ENCODE results near the gene PDZD8. TPM values are rescaled to one million over a fixed set of nuclear protein-coding genes. Genes with fewer than 3 reads are reported as not detected.

Gene PDZD8
- total RNA-seq, 1 donor from 2014 or later: 31.3 TPM

GRCh38 chr10:117366741-117367140 is 8.5 kb downstream of the PDZD8 start:
- no peak for FAIRE-seq
- H3K4me1 Mint-ChIP-seq (ENCODE audit: low read depth, unreplicated experiment): peaks cover 24% of the 10 kb centered on the region

DNA sequence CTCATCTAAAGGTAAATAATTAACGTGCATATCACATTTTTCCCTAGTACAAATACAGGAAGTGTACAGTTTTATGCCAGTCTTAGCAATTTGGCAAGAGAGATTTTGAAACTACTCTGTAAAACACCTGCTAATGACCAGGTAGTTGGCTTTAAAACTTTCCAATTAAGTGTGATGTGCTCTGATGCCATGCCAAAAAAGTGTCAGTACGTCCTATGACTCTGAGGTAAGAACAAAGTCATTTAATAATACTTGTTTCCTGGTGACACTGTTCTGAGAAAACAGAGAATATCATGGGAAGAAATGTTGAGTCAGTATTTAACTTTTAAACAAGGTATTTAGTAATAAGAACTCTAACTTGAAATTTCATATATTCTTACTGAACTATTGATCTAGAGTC is 9.6 kb downstream of the PDZD8 start:
- Mint-ChIP-seq H3K9me3 (ENCODE audit: unreplicated experiment) (no peaks in the 10 kb centered on the region), H3K4me3 (ENCODE audit: unreplicated experiment) (no peak overlapping the region), H3K4me1 (ENCODE audit: low read depth, unreplicated experiment) (peaks cover 31% of the 10 kb centered on the region), H3K27me3 (ENCODE audit: low read depth, unreplicated experiment) (no peaks in the 10 kb centered on the region), H3K27ac (ENCODE audit: unreplicated experiment) (no peak overlapping the region), H3K36me3 (ENCODE audit: low read depth, unreplicated experiment) (no peaks in the 10 kb centered on the region)
- H3K9me3 ChIP-seq (ENCODE audit: insufficient read depth, low read depth, low read length): no peaks in the 10 kb centered on the region
- no peak overlapping the region for H3K9ac ChIP-seq (ENCODE audit: low read length)
- peaks cover 96% of the 10 kb centered on the region for H3K79me2 ChIP-seq (ENCODE audit: insufficient read depth, low read length)
- H3K27me3 ChIP-seq (ENCODE audit: insufficient read depth, low read length): no peaks in the 10 kb centered on the region
- TF ChIP-seq, protein P1, sequence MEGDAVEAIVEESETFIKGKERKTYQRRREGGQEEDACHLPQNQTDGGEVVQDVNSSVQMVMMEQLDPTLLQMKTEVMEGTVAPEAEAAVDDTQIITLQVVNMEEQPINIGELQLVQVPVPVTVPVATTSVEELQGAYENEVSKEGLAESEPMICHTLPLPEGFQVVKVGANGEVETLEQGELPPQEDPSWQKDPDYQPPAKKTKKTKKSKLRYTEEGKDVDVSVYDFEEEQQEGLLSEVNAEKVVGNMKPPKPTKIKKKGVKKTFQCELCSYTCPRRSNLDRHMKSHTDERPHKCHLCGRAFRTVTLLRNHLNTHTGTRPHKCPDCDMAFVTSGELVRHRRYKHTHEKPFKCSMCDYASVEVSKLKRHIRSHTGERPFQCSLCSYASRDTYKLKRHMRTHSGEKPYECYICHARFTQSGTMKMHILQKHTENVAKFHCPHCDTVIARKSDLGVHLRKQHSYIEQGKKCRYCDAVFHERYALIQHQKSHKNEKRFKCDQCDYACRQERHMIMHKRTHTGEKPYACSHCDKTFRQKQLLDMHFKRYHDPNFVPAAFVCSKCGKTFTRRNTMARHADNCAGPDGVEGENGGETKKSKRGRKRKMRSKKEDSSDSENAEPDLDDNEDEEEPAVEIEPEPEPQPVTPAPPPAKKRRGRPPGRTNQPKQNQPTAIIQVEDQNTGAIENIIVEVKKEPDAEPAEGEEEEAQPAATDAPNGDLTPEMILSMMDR (IDR thresholded peaks at IDR 0.05; ENCODE audit: insufficient read depth, low read depth, low read length): no peak
- no peak for TF ChIP-seq EZH2 (IDR thresholded peaks at IDR 0.05; ENCODE audit: insufficient read depth, low read length)
- H3K36me3 ChIP-seq (ENCODE audit: insufficient read depth, low read length): no peaks in the 10 kb centered on the region
- no peak overlapping the region for H3K4me2 ChIP-seq (ENCODE audit: low read length)
- no peak overlapping the region for H2AFZ ChIP-seq (ENCODE audit: low read depth, low read length)
- no peak overlapping the region for H3K4me3 ChIP-seq (ENCODE audit: insufficient read depth, low read depth, low read length)
- peaks cover 47% of the 10 kb centered on the region for H3K4me1 ChIP-seq (ENCODE audit: insufficient read depth, low read length)
- DNase-seq (ENCODE audit: low read depth): no peak
- H3K27ac ChIP-seq (ENCODE audit: low read depth, low read length): no peak overlapping the region
- H4K20me1 ChIP-seq (ENCODE audit: insufficient read depth, low read length): peaks cover 54% of the 10 kb centered on the region
- no peak for FAIRE-seq

More at GRCh38 chr10:117366741-117367140, 8.5 kb downstream of the PDZD8 start:
- Histone ChIP-seq H4K20me1 (ENCODE audit: insufficient read depth, low read length) (peaks cover 65% of the 10 kb centered on the region), H3K79me2 (ENCODE audit: insufficient read depth, low read length) (peaks cover 96% of the 10 kb centered on the region), H2AFZ (ENCODE audit: low read depth, low read length) (no peak overlapping the region), H3K9me3 (ENCODE audit: insufficient read depth, low read depth, low read length) (no peaks in the 10 kb centered on the region), H3K27me3 (ENCODE audit: insufficient read depth, low read length) (no peaks in the 10 kb centered on the region), H3K4me1 (ENCODE audit: insufficient read depth, low read length) (peaks cover 35% of the 10 kb centered on the region), H3K4me3 (ENCODE audit: insufficient read depth, low read depth, low read length) (no peak overlapping the region), H3K27ac (ENCODE audit: low read depth, low read length) (no peak overlapping the region), H3K36me3 (ENCODE audit: insufficient read depth, low read length) (no peaks in the 10 kb centered on the region), H3K9ac (ENCODE audit: low read length) (no peak overlapping the region), H3K4me2 (ENCODE audit: low read length) (no peak overlapping the region)
- TF ChIP-seq, protein P1 (IDR thresholded peaks at IDR 0.05; ENCODE audit: insufficient read depth, low read depth, low read length): no peak
- no peak for TF ChIP-seq EZH2 (IDR thresholded peaks at IDR 0.05; ENCODE audit: insufficient read depth, low read length)
- H3K36me3 Mint-ChIP-seq (ENCODE audit: low read depth, unreplicated experiment): no peaks in the 10 kb centered on the region
- H3K9me3 Mint-ChIP-seq (ENCODE audit: unreplicated experiment): no peaks in the 10 kb centered on the region
- no peak overlapping the region for H3K4me3 Mint-ChIP-seq (ENCODE audit: unreplicated experiment)
- no peak for DNase-seq (ENCODE audit: low read depth)
- H3K27ac Mint-ChIP-seq (ENCODE audit: unreplicated experiment): no peak overlapping the region
- no peaks in the 10 kb centered on the region for H3K27me3 Mint-ChIP-seq (ENCODE audit: low read depth, unreplicated experiment)

DNA sequence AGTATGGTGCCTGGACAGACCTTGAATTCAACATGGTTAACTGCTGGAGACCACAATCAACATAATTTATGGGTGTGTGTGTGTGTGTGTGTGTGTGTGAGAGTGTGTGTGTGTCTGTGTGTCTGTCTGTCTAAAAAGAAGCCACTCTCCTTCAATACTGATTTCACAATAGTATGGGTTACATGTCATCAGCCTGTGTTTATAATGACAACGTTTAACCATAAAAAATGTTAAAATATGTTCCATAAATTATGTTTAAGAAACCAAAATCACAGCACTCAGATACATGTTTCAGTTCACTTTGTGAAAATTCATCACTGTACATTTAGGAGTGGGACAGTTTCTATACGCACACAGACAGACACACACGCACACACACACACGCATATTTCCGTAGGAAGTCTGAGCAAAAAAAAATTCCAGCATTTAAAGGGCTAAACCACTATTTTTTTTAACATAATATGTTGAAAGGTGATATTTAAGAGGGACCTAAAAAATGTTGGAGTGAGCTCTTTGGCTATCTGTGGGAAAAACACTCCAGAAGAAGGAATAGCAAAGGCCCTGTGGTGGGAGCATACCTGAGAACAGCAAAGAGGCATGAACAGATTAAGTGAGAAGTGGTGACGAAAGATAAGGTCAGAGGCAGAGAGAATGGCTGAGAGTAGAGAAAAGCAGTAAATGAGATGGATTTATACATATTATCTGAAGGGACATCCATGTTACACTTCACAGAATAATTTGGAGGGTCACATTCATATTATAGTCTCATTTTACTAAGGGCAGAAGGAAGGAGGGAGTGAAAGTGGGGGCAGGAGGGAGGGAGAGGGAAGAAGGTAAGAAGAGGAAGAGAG is 10.9 kb downstream of the PDZD8 start:
- H3K27me3 ChIP-seq (ENCODE audit: insufficient read depth, low read length): no peaks in the 10 kb centered on the region
- H3K79me2 ChIP-seq (ENCODE audit: insufficient read depth, low read length): peaks cover 96% of the 10 kb centered on the region
- H3K9ac ChIP-seq (ENCODE audit: low read length): no peak overlapping the region
- TF ChIP-seq EZH2 (IDR thresholded peaks at IDR 0.05; ENCODE audit: insufficient read depth, low read length): no peak
- TF ChIP-seq, protein P1 (IDR thresholded peaks at IDR 0.05; ENCODE audit: insufficient read depth, low read depth, low read length): no peak
- H3K4me3 ChIP-seq (ENCODE audit: insufficient read depth, low read depth, low read length): no peak overlapping the region
- peak overlapping the region; percentile 37 for H3K4me2 ChIP-seq (ENCODE audit: low read length)
- no peaks in the 10 kb centered on the region for H3K36me3 ChIP-seq (ENCODE audit: insufficient read depth, low read length)
- no peaks in the 10 kb centered on the region for H3K9me3 Mint-ChIP-seq (ENCODE audit: unreplicated experiment)
- no peaks in the 10 kb centered on the region for H3K36me3 Mint-ChIP-seq (ENCODE audit: low read depth, unreplicated experiment)
- peaks cover 35% of the 10 kb centered on the region for H3K4me1 Mint-ChIP-seq (ENCODE audit: low read depth, unreplicated experiment)
- no peak overlapping the region for H3K4me3 Mint-ChIP-seq (ENCODE audit: unreplicated experiment)
- H3K9me3 ChIP-seq (ENCODE audit: insufficient read depth, low read depth, low read length): no peaks in the 10 kb centered on the region
- DNase-seq (ENCODE audit: low read depth) (peak; percentile 29), FAIRE-seq (no peak)
- H3K27me3 Mint-ChIP-seq (ENCODE audit: low read depth, unreplicated experiment): no peaks in the 10 kb centered on the region
- no peak overlapping the region for H2AFZ ChIP-seq (ENCODE audit: low read depth, low read length)
- peaks cover 52% of the 10 kb centered on the region for H4K20me1 ChIP-seq (ENCODE audit: insufficient read depth, low read length)
- H3K27ac Mint-ChIP-seq (ENCODE audit: unreplicated experiment): no peak overlapping the region
- H3K27ac ChIP-seq (ENCODE audit: low read depth, low read length): peak overlapping the region; percentile 46
- H3K4me1 ChIP-seq (ENCODE audit: insufficient read depth, low read length): peaks cover 54% of the 10 kb centered on the region
